Measurements from ENCODE around the gene CCT7.

DNA sequence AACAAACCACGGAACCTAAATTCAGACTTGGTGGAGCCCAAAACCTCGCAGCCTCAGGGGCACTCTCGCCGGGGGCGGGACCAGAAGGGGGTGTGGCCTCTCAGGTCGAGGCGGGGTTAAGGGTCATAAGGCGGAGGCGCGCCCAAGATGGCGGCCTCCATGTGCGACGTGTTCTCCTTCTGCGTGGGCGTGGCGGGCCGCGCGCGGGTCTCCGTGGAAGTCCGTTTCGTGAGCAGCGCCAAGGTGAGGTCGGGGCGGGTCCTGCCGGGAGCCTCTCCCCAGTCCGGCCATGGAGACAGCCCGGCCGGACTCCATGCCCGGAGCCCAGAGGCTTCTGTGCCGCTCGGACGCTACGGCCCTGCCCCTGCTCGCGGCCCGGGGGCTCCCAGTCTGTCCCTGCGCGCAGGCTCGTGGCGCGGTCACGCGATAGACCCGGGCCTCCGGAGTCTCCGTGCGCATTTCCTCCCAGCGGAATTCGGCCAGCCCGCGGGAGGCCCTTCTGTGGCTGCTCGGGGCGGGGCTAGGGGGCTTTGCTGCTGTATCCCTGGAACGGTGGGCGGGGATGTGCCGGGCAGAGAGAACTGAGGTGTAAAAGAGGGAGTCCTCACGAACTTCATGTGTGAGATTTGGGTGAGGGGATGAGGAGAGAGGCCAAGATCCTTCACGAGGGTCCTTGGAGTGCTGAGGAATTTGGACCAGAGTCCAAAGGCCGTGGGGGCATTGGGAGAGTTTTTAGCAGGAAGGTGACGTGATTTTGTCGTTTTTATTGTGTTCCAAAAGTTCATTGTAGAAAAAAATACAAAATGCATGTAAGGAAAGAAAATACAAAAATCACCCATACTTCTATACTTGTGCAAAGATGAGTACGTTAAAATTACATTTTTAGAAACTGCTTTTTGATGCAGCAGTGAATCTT lies 19.7 kb upstream of the CCT7 start, which contains the start of gene SMYD5:
- TF ChIP-seq EZH2 (IDR thresholded peaks at IDR 0.05; ENCODE audit: insufficient read depth, low read length) = no peak
- TF ChIP-seq CTCF (IDR thresholded peaks at IDR 0.05; ENCODE audit: insufficient read depth, low read depth, low read length) = no peak

Data from astrocyte (in vitro differentiated cells and primary cell).